ENCODE results near the gene PCOLCE2.

DNA sequence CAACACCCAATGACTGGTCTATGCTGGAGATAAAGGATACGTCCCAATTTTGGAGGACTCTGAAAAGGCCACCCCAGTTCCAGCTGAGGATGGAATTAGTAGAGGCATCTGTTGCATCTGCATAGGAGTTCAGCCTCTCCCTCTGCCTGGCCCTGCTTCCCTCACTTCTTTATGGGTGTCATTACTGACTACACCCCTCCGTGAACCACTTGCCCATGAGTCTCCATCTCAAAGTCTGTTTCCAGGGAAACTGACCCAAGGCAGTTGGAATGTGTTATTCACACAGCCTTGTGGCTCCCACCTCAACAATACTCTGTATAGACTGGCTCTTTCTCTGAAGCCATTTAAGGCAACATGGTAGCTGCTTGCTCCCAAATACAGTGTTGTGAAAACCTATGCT, 21.4 kb upstream of the PCOLCE2 start:
- TF ChIP-seq, protein P1, sequence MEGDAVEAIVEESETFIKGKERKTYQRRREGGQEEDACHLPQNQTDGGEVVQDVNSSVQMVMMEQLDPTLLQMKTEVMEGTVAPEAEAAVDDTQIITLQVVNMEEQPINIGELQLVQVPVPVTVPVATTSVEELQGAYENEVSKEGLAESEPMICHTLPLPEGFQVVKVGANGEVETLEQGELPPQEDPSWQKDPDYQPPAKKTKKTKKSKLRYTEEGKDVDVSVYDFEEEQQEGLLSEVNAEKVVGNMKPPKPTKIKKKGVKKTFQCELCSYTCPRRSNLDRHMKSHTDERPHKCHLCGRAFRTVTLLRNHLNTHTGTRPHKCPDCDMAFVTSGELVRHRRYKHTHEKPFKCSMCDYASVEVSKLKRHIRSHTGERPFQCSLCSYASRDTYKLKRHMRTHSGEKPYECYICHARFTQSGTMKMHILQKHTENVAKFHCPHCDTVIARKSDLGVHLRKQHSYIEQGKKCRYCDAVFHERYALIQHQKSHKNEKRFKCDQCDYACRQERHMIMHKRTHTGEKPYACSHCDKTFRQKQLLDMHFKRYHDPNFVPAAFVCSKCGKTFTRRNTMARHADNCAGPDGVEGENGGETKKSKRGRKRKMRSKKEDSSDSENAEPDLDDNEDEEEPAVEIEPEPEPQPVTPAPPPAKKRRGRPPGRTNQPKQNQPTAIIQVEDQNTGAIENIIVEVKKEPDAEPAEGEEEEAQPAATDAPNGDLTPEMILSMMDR (IDR thresholded peaks at IDR 0.05 in 2 of 3, conservative IDR thresholded peaks at IDR 0.05 in 1 of 3; ENCODE audit: borderline replicate concordance in 1 of 3, insufficient read depth in 1 of 3, low read depth in 2 of 3, low read length in 2 of 3): no peak
- no peak for TF ChIP-seq RAD21 (IDR thresholded peaks at IDR 0.05; ENCODE audit: low read depth)
- TF ChIP-seq, protein P2, sequence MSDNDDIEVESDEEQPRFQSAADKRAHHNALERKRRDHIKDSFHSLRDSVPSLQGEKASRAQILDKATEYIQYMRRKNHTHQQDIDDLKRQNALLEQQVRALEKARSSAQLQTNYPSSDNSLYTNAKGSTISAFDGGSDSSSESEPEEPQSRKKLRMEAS (IDR thresholded peaks at IDR 0.05): no peak
- TF ChIP-seq POLR2A (IDR thresholded peaks at IDR 0.05; ENCODE audit: borderline replicate concordance, extremely low read depth, insufficient read depth, insufficient read length): no peak

Data from HCT116 (cell line).